Right kidney (tissue), 1 donor: ENCODE results near the gene KAZALD1.
A peak's percentile ranks its signal among the peaks of the same experiment; 100 is the strongest.

ENCODE experiments used
- DNase-seq: peaks from one replicate; pipeline ENCODE4 v3.0.0-alpha.2; 2016

Gene KAZALD1

DNA sequence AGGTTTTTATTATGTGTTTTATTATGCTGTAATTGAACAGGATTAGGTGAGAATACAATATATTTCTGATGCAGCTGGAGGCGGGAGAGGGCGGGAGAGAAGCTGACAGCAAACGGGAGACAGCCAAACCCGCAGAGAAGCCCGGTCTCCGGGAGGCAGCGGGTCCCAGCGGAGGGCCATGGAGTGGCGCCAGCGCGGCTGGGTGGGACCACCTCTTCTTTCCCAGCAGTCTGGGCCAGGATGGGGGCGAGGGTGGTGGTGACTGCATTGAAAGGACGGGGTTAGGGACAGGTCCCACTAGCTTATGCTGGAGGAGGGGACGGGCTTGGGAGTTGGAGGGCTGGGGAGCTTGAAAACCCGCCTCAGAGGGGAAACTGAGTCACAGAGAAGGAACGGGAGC lies 14.5 kb upstream of the KAZALD1 start:
- no peak for DNase-seq

- peak; percentile 72 for DNase-seq
Measured at GRCh38 chr10:101047961-101048892, 13.6 kb upstream of the KAZALD1 start.

GRCh38 chr10:101050208-101051069 lies 11.3 kb upstream of the KAZALD1 start:
- DNase-seq = peak; percentile 62

- no peak for DNase-seq
Measured at GRCh38 chr10:101052285-101052684, 9.5 kb upstream of the KAZALD1 start.

- no peak for DNase-seq
Measured at GRCh38 chr10:101053516-101053915, 8.3 kb upstream of the KAZALD1 start.

DNA sequence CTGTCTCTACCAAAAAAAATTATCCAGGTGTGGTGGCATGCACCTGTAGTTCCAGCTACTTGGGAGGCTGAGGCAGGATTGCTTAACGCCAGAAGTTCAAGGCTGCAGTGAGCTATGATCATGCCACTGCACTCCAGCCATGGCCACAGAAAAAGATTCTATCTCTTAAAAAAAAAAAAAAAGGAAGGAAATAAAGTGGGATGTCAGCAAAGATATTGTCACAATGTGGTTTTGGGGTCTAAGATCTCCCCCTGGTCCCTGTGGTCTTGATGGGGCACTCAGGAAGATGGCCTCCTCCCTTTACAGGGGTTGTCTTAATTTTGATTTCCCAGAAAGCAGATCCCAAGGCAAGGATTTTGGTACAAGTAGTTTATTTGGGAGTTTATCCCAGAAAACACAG lies 7.4 kb upstream of the KAZALD1 start:
- DNase-seq = no peak

DNA sequence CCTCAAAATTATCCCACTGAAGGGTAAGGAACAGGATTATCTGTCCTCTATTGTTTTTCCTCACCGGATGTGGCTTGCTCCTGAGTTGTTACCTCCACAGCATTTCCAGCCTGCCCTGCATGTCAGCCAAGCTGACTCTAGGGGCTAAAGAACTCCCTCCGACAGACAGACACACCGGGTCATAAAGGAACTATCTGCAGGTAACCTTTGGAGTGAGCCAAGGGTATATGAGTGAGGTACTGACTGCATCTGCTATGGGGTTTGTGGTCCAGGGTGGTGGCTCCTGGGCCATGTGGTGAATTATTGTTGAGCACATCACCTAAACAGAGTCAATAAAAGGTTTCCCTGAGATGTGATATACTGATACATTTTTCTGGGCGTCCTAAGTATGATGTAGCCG lies 6.9 kb upstream of the KAZALD1 start:
- DNase-seq = no peak

GRCh38 chr10:101055411-101055810 lies 6.4 kb upstream of the KAZALD1 start:
- no peak for DNase-seq

DNA sequence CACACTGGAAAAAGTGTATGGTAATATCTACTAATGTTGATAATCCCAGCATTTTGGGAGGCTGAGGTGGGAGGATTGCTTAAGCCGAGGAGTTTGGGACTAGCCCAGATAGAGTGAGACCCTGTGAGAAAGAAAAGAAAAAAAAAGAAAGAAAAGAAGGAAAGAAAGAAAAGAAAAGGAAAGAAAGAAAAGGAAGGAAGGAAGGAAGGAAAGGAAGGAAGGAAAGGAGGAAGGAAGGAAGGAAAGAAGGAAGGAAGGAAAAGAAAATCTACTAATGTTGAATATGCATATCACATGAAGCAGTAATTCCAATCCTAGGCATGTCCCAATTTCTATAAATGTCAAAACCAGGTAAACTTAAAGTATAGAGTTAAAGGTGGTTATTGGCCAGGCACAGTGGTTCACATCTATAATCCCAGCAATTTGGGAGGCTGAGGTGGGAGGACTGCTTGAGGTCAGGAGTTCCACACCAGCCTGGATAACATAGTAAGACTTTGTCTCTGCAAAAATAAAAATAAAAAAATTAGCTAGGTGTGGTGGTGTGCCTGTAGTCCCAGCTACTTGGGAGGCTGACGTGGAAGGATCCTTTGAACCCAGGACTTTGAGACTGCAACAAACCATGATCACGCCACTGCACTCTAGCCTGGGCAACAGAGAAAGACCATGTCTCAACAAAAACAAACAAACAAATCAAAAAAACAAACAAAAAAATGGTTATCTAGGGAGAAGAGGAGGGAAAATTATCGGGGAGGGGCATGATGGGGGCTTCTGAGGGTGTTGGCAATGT lies 5.2 kb upstream of the KAZALD1 start:
- no peak for DNase-seq

GRCh38 chr10:101060036-101060950 lies 1.5 kb upstream of the KAZALD1 start:
- peak; percentile 100 for DNase-seq

GRCh38 chr10:101060951-101061623 lies 702 bp upstream of the KAZALD1 start:
- DNase-seq = peak; percentile 95

DNA sequence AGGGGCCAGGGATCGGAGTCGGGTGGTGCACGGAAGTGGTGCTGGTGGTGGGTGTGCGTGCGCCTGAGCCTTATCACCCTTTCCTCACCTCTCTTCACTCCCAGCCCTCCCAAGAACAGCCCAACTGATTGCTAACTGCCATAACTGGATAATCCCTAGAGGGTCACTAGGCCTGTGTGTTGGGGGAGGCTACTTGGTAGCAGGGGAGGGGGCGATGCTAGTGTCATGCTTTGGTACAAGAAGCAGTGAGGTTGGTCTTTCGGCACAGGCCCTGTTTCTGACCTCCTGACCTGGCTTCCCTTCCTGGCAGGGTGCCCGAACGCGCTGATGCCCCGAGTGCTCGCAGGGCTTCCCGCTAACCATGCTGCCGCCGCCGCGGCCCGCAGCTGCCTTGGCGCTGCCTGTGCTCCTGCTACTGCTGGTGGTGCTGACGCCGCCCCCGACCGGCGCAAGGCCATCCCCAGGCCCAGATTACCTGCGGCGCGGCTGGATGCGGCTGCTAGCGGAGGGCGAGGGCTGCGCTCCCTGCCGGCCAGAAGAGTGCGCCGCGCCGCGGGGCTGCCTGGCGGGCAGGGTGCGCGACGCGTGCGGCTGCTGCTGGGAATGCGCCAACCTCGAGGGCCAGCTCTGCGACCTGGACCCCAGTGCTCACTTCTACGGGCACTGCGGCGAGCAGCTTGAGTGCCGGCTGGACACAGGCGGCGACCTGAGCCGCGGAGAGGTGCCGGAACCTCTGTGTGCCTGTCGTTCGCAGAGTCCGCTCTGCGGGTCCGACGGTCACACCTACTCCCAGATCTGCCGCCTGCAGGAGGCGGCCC lies 652 bp downstream of the KAZALD1 start:
- peak; percentile 85 for DNase-seq

GRCh38 chr10:101063050-101063525 lies 1.3 kb downstream of the KAZALD1 start:
- DNase-seq = no peak

GRCh38 chr10:101063548-101064414 lies 2.0 kb downstream of the KAZALD1 start:
- no peak for DNase-seq

- DNase-seq = no peak
Measured at GRCh38 chr10:101064415-101065030, 2.7 kb downstream of the KAZALD1 start.

GRCh38 chr10:101065481-101066145 lies 3.8 kb downstream of the KAZALD1 start:
- no peak for DNase-seq

DNA sequence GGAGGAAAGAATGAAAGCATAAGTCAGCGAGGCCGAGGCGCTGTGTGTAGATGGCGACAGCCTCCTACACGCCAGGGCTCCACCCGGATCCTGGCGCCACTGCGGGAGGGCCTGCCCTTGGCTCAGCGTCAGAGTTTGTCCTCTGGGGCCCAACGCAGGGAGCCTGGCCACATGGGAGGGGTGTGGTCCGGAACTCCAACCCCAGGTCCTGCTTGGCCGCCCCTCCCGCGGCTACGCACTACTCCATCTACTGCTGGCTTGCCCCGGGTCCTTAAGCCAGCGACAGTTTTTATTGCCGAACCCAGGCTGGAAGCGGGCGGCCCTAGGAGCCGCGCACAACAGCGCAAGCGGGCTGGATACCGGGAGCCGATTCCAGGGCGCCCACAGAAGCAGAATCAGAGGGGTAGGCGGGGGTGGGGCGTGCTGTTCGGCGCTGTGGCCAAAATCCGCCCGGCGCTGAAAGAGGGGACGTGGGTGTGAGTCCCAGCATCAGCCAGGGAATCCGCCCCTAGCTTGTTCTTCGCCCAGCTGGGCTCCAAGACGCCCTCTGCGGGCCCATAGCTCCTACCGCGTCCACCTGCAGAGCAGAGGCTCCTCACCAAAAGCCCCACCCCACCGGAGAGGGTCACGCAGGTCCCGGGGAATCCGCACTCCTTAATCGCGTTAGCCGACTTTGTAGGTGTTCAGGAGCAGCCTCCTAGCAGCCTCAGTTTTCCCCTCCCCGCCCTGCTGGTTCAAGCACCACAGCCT lies 4.5 kb downstream of the KAZALD1 start:
- DNase-seq = peak; percentile 72
